HG03064 (cell line): ENCODE measurements around the gene S1PR5.
A peak's percentile ranks its signal among the peaks of the same experiment; 100 is the strongest.
"Not testable (repeated sequence)": the region's sequence is repeated elsewhere in the genome, so short reads cannot be mapped to it uniquely, and the experiment has no call there.

Experiments used
- ATAC-seq: cut with Tn5 transposase; IDR thresholded peaks from one replicate; pipeline ENCODE4 v1.9.1; 2021; ENCODE audit warnings: low read depth; ENCODE audit not compliant: unreplicated experiment

S1PR5 gene

DNA sequence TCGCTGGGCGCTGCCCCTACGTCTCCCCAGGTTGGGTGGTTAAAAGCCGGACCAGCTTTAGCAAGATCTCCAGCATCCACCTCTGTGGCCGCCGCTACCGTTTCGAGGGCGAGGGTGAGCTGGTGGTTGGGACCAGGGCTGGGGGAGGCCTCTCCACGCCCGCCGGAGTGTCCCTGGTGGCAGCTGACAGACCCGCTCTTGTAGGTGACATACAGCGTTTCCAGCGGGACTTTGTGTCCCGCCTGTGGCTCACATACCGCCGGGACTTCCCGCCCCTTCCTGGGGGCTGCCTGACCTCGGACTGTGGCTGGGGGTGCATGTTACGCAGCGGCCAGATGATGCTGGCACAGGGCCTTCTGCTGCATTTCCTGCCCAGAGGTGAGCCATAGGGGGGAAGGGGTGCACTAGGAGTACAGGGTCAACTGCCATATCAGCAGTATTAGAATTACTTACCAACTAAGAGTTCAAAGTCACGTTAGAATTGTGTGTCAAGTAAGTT lies 27.6 kb upstream of the S1PR5 start:
- ATAC-seq = no peak

- no peak for ATAC-seq
These were observed 27.1 kb upstream of the S1PR5 start for GRCh38 chr19:10544242-10544752.

- peak; percentile 59 for ATAC-seq
These were observed 26.4 kb upstream of the S1PR5 start, which contains the start of gene ATG4D for GRCh38 chr19:10543420-10544241. Gene ATG4D, plus strand, starts transcription at chr19:10543904. Its CDS starts 187 bp downstream, at chr19:10544091.

- ATAC-seq = no peak
These were observed 25.8 kb upstream of the S1PR5 start for GRCh38 chr19:10543059-10543419.

GRCh38 chr19:10539016-10539415 lies 21.8 kb upstream of the S1PR5 start:
- ATAC-seq = not testable (repeated sequence)

DNA sequence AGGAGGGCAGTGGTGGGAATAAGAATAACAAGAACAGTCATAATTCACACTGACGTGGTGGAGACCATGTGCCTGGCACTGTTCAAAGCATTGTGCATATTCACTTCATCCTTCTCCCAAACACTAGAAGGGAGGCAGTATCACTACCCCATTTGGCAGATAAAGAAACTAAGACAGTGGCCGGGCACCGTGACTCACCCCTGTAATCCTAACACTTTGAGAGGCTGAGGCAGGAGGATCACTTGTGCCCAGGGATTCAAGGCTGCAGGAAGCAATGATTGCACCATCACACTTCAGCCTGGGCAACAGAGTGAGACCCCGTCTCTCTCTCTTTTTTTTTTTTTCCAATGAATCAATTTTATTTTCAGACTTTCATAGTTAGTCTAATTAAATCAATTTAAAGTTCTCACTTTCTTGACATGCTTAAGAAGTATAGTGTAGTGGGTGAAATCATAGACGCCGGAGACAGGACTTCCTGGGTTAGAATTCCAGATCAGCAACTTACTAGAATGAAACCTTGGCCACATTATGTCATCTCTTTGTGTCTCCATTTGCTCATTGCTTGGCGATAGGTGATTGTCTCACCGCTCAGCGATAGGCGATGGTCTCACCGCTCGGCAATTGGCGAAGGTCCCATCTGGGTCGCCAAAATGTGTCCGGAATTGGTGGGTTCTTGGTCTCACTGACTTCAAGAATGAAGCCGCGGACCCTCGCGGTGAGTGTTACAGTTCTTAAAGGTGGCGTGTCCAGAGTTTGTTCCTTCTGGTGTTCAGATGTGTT lies 21.1 kb upstream of the S1PR5 start:
- ATAC-seq = no peak

GRCh38 chr19:10537668-10538067 lies 20.4 kb upstream of the S1PR5 start:
- ATAC-seq = no peak

- no peak for ATAC-seq
These were observed 18.4 kb upstream of the S1PR5 start for GRCh38 chr19:10535613-10536012.

DNA sequence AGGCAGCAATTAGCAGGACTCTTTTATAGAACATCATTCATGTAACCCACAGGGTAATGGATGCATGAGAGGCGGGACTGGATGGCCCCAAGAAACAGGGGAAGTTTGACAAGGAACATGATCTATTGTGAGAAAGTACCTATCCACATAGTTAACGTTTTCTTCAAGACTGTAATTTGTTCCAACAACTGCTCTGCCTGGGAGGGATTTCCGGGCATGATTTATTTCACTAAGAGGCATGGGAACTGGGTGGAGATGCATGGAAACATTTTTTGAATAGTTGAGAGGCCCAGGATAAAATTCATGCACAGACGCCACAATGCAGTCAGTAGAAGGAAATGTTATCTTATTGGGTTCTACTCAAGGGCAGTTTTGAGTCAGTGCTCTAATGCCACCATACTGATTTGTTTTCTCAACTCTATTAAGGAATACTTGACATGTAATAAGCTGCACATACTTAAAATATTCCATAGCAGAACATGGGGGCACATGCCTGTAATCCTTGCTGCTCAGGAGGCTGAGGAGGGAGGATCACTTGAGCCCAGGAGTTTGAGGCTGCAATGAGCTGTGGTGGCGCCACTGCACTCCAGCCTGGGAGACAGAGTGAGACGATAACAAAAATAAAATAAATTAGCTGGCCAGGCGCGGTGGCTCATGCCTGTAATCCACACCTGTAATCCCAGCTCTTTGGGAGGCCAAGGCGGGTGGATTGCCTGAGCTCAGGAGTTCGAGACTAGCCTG lies 16.6 kb upstream of the S1PR5 start:
- no peak for ATAC-seq

GRCh38 chr19:10532457-10532856 lies 15.2 kb upstream of the S1PR5 start:
- ATAC-seq = no peak

DNA sequence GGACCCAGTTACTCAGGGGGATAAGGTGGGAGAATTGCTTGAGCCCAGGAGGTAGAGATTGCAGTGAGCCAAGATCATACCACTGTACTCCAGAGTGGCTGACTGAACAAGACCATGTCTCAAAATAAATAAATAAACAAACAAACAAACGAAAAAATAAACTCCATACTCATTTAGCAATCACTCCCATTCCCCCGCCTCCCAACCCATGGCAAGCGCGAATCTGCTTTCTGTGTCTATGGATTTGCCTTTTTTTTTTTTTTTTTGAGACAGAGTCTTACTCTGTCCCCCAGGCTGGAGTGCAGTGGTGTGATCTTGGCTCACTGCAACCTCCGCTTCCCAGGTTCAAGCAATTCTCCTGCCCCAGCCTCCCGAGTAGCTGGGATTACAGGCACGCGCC lies 9.6 kb upstream of the S1PR5 start:
- not testable (repeated sequence) for ATAC-seq

GRCh38 chr19:10525636-10526035 lies 8.4 kb upstream of the S1PR5 start:
- ATAC-seq = no peak

GRCh38 chr19:10523135-10523636 lies 5.9 kb upstream of the S1PR5 start:
- no peak for ATAC-seq

DNA sequence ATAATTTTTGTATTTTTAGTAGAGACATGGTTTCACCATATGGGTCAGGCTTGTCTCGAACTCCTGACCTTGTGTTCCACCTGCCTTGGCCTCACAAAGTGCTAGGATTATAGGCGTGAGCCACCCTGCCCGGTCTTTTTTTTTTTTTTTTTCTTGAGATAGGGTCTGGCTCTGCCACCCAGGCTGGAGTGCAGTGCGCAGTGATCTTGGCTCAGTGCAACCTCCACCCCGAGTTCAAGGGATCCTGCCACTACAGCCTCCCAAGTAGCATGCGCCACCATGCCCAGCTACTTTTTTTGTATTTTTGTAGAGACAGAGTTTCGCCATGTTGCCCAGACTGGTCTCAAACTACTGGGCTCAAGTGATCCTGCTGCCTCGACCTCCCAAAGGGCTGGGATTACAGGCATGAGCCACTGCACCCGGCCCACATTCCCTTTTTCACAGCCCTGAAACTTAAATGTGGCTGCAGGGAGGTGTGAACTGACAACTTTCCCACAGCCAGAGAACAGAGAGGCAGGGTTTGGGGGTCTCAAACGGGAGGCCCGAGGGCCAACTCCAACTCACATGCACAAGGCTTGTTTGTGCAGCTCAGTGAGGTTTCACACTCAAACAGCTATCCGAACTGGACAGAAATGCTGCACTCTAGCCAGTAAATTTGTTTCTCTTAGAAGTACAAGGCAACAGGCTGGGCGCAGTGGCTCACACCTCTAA lies 4.4 kb upstream of the S1PR5 start:
- no peak for ATAC-seq

- ATAC-seq = no peak
These were observed 3.5 kb upstream of the S1PR5 start for GRCh38 chr19:10520652-10521318.

GRCh38 chr19:10519421-10519820 lies 2.2 kb upstream of the S1PR5 start:
- no peak for ATAC-seq

- no peak for ATAC-seq
These were observed 1.5 kb upstream of the S1PR5 start for GRCh38 chr19:10518444-10519361.

DNA sequence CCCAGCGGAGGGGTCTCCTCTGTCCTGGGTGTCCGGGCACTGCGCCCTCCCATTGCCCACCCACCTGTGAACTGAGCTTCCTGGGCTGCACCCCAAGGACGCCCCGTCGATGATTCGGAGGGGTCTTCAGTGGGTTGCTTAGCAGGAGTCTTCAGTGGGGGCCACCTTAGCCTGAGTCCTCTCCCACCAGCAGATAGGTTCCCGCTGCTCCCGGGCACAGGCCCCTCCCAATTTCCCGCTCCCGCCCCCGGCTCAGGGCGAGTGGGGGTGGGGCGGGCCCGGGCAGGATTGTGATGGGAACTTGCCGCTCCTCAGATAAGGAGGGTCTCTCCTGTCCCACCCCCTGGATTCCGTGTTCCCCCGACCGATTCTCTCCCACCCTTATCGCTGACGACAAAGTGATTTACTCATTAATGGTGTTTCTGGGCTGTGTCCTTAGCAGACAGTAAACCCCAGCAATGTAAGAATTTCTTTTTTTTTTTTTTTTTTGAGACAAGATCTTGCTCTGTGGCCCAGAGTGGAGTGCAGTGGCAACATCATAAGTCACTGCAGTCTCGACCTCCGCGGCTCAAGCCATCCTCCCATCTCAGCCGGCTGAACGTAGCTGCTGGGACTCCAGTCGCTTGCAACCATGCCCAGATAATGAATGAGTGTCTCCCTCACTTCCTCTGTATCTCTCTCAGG lies 655 bp upstream of the S1PR5 start:
- ATAC-seq = no peak
